NCI-H82 treated with DMSO at 0.1 percent for 48 hours (cell line): Measurements from ENCODE around the gene CEP152.
"Not testable (repeated sequence)": the region's sequence is repeated elsewhere in the genome, so short reads cannot be mapped to it uniquely, and the experiment has no call there.

Experiments used
- DNase-seq: peaks from one replicate; lab custom pipeline; 2025; ENCODE audit not compliant: unreplicated experiment; lab: John Stamatoyannopoulos, UW

The CEP152 gene, protein sequence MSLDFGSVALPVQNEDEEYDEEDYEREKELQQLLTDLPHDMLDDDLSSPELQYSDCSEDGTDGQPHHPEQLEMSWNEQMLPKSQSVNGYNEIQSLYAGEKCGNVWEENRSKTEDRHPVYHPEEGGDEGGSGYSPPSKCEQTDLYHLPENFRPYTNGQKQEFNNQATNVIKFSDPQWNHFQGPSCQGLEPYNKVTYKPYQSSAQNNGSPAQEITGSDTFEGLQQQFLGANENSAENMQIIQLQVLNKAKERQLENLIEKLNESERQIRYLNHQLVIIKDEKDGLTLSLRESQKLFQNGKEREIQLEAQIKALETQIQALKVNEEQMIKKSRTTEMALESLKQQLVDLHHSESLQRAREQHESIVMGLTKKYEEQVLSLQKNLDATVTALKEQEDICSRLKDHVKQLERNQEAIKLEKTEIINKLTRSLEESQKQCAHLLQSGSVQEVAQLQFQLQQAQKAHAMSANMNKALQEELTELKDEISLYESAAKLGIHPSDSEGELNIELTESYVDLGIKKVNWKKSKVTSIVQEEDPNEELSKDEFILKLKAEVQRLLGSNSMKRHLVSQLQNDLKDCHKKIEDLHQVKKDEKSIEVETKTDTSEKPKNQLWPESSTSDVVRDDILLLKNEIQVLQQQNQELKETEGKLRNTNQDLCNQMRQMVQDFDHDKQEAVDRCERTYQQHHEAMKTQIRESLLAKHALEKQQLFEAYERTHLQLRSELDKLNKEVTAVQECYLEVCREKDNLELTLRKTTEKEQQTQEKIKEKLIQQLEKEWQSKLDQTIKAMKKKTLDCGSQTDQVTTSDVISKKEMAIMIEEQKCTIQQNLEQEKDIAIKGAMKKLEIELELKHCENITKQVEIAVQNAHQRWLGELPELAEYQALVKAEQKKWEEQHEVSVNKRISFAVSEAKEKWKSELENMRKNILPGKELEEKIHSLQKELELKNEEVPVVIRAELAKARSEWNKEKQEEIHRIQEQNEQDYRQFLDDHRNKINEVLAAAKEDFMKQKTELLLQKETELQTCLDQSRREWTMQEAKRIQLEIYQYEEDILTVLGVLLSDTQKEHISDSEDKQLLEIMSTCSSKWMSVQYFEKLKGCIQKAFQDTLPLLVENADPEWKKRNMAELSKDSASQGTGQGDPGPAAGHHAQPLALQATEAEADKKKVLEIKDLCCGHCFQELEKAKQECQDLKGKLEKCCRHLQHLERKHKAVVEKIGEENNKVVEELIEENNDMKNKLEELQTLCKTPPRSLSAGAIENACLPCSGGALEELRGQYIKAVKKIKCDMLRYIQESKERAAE (N-terminal part only)

DNA sequence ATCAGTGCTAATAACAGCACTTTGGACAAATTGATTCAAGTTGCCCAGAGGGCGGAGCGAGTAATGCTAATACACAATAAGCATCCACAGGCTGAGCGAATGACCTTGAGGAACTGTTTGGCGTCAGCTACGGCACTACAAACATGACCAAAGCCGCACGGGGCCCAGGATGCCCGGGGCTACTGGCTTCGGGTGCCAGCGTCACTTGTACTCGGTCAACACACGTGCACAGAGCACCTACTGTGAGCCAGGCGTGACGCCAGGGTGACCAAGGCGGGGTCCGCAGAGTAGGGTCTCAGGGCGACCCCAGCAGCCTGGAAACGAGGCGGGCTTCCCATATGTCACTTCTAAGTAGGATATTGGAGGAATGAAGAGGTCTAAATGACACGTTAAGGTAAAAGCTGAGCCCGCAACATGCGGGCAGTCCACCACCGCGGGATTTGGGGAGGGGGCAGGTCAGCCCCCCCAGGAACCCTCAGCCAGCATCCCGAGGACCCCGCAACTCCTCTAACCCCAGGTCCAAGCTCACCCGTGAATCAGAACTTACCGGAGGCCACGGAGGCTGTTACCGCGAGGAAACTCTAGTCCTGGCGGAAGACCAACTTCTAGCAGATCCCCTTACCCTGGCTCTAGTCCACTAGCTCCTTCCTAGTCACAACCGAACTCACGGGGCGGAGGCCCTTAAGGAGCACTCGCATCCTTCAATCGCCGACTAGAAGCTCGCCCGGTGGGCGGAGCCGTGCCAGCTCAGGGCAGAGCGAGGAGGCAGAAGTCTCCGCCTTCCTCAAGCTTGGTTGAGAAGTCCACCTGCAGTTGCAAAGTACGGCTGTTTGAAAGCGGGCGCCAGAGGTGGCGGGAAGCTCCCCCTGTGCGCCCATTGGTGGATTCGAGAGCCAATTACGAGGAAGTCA, at the start of gene CEP152:
Gene CEP152, minus strand, starts transcription at position 656 of the 911 bp plus-strand sequence. CDS start 5,420 bp downstream, outside the sequence.
- peak; percentile 98 for DNase-seq

DNA sequence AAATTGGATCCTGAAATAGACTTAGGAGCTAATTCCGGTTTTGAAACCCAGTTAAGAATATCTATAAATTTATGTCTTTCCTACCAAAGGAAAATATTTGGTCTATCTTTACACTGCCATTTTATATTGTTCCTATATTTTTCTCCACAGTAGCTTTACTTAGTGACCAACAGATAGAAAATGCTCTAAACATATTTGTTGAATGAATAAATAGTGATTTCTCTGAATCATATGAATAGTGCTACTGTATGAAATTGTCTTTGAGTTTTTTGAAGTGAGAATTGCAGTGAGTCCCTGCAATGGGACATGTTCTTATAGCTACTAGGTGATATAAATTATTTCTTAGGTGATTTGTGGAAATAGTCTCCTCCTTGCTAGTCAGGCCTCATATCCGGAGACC, 48.6 kb upstream of the CEP152 start:
- DNase-seq, result no peak

DNA sequence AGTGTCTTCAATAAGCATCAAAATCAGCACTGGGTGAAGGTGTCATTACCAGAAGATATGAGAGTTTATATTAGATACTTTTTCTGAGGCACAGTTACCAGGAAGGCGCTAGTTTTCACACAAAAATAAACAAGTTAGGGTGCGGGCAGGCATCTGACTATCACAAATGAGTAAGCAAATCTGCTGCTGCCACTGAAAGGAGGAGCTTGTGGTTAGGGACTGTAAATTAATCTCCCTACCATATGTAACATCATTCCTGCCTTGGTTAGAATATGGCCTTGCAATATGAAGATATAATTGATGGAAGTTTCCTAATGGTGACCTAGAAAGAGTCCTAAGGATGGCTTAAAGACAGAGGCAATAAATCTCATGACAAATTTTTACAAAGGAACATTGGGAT, 47.5 kb upstream of the CEP152 start:
- DNase-seq, result peak; percentile 42

DNA sequence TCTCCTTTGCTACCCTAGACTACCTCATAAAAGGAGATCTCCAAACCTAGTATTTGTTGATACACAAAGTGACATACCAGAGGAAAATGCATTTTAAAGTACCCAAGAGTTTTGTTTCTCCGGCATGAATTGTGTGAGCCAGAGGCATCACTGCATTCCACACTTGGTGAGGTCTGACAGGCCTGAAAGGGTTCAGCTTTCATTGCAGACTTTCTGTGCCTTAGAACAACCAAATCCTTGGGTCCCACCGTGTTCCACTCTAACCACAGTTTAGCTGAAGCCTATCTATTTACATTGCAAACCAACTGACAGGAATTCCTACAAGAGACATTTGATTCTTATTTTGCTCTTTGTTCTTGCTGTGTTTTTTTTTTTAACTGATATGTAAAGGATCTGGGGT, 46.1 kb upstream of the CEP152 start:
- no peak for DNase-seq

DNA sequence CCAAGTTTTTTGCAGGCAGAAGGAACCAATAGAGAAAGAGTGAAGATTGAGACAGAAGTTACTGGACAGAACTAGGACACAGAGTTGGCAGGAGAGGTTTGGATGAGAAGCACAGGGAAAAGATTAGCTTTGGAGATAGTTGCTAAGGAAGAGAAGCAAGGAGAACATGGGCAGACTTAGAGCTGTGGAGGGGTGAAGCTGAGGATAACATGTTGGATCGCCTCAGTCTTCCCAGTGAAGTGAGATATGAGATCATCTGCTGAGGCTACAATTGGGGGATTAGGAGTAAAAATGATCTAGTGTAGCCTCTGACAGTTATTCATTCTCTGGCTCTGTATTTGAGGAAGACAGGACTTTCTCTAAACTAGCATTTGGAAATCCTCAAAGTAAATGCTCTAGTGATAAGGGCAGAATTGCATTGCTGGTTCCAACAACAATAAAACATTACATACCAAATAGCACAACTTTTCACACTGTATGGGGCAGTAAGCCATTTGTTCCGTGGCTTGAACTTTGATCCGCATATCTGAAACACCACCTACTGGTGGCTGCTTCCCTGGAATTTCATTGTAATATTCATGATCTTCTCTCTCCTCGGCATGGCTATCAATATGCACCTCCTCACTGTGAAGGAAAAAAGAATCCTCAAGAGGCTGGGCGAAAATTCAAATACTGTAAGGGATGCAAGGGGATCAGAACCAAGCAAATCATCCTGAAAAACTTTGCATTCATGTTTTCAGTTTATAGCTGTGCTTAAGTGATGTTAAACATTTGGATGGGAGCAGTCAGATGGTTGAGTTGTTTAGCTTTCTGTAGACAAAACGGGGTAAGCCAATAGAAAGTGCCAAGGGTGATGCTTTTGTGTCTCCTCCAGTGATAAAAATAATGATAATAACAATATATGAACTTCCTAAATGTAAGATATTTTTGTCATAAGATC, 44.9 kb upstream of the CEP152 start:
- DNase-seq, result no peak

DNA sequence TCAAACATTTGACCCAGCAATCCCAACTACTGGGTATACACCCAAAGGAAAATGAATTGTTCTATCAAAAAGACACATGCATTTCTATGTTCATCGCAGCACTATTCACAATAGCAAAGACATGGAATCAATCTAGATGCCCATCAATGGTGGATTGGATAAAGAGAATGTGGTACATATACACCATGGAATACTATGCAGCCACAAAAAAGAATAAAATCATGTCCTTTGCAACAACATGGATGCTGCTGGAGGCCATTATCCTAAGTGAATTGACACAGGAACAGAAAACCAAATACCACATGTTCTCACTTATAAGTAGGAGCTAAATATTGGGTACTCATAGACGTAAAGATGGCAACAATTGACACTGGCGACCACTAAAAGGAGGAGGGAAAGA, 43.6 kb upstream of the CEP152 start:
- DNase-seq, result not testable (repeated sequence)

DNA sequence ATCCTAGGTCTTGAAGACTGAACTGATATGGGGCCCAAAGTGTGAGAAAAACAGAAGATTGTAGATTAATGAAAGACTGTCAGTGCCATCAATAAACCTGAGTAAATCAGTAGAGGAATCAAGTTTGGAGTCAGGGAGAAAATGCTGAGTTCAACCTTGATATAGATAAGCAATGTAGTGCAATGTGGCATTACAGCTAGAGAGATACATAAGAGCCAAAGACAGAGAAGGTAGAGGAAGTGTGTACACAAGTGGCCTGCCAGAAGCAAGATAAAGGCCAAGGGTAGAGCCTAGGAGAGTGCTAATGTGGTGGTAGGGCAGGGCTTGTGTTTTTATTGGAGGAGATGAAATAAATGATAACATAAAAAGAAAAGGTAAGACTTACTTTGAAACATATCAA, 41.1 kb upstream of the CEP152 start:
- no peak for DNase-seq

DNA sequence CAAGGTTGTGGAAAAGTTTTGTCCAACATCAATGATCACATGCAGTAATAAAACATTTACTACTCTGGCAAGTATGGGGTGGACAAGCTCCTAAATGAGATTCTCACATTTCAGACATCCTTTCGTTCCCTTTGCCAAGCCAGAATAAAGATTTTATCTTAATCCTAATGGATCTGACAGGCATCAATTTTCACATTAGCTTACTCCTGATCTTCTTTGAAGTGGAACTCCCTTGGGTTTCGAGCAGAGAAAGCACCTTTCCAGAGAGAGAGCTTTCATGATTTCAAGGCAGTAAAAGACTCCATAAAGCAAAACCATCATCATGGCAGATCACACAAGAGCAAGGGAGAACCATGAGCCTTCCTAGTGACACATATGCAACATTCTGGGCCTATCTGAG, 39.8 kb upstream of the CEP152 start:
- DNase-seq, result peak; percentile 62

DNA sequence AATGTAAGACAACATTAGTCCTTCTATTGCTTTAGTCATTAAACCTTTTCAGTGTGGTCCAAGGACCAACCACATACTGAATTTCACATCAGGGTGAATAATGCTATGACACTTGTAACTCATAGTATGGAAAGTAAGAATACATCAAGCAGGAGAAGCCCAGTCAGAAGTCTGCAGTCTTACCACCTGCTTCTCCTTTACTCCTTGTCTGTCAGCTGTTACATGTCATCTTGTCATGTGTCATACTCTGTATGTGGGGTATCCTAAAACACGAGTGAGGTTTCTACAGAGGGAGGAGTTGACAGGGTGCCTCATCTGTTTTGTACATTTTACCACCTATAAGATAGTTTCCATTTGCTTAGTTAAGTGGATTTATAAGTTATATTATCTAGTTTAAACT, 34.3 kb upstream of the CEP152 start:
- DNase-seq, result peak; percentile 60

DNA sequence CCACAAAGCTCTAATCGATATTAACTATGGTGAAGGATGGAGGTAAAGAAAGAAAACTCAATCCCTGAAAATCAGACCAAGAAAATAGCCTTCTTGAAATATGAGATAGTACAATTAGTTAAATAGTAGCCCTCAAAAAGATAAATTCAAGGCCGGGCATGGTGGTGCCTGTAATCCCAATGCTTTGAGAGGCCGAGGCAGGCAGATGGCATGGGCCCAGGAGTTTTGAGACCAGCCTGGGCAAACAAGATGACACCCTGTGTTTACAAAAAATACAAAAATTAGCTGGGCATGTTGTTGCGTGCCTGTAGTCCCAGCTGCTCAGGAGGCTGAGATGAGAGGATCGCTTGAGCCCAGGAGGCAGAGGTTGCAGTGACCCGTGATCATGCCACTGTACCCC, 31.6 kb upstream of the CEP152 start:
- DNase-seq, result no peak

DNA sequence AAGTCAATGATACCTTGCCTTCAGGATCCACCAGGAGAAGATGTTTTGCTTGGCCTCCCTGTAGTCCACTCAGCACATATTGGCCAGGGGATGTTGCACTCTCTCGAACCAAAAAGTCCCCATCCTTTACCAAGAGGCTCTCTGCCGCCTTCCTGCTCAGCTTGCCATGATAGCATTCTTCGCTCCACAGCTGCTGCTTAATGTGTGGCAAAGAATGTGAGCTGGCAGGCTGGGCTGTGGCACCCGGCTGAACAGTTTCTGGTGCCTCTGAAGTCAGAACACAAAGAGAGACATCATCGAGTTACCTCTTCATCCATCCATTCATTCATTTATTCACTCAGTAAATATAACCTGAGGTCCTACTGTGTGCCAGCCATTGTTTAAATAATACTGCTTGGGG, 23.9 kb upstream of the CEP152 start:
- no peak for DNase-seq

DNA sequence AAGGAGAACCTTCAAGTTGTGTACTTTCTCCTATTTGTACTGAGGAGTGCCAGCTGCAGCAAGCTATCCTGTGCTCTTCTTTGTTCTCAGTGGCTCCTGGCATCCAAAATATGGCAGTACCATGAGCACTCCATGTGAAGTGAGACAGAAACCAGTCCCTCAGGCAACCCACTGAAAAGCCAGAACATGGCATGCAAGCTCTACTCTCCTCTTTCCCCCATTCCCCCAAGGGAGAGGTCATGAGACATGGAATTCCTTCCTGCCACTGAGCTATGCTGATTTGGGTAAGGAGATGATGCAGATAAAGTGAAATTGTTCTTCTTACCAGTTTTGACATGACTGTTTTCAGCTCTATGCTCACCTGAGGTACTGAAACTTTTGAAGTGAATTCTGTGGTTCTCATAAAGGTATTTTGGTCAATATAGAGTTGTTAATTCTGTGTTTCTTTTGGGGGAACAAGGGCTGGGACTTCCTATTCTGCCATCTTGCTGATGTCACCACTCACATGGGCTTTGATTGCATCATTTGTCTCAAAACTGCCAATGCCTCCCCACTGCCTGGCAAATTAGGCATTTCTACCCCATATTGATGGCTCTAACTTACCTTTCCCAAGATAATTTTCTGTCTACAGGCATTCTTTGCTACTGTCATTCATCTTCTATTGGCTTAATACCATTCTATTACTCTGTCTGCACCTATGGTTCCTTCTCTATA, 22.8 kb upstream of the CEP152 start:
- DNase-seq, result no peak

DNA sequence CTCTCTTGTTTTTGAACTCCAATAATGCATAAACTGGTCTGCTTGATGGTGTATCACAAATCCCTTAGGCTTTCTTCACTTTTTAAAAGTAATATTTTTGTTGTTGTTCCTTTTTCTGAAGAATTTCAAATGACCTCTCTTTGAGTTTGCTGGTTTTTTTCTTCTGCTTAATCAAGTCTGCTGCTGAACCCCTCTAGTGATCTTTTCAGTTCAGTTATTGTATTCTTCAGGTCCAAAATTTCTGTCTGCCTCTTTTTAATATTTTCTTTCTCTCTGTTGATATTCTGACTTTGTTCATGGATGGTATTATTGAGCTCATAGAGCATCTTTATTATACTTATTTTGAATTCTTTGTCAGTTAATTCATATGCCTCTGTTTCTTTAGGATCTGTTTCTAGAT, 21.8 kb upstream of the CEP152 start:
- DNase-seq, result no peak

DNA sequence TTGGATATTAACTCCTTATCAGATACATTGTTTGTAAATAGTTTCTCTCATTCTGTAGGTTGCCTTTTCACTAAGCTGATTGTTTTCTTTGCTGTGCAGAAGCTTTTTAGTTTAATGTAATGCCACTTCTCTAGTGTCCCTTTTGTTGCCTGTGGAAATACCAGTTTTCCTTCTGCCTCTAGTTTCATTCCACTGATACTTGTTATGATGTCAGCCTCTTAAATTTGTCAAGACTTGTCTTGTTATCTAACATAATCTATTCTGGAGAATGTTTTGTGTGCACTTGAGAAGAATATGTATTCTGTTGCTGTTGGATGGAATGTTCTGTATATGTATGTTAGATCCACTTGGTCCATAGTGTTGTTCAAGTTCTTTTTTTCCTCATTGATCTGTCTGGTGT, 18.0 kb upstream of the CEP152 start:
- no peak for DNase-seq

DNA sequence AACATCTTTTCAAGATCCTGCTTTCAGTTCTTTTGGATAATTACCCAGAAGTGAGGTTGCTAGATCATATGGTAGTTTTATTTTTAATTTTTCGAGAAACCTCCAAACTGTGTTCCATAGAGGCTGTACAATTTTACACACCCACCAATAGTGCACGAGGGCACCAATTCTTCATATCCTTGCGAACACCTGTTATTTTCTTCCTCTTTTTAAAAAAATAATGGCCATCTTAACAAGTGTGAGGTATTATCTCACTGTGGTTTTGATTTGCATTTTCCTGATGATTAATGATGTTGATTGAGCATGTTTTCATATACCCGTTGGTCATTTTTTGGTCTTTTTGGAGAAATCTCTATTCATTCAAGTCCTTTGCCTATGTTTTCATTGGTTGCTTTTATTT, 17.6 kb upstream of the CEP152 start:
- DNase-seq, result no peak

DNA sequence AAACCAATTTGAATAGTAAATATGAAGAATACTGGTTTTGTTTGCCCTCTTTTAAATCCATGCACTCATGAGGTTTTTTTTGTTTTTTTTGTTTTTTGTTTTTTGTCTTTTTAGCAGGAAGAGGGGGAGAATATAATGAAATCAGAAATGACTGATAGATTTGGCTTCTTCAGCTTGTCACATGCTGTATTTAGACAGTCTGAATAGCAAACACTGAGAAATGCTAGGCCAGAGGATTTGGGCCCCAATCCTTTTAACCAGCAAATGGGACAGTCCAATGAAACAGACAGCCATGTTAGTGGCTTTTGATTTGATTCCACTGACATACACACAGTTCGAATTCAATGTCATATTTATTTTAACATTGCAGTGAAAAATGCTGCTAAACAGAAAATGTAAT, 14.2 kb upstream of the CEP152 start:
- no peak for DNase-seq

DNA sequence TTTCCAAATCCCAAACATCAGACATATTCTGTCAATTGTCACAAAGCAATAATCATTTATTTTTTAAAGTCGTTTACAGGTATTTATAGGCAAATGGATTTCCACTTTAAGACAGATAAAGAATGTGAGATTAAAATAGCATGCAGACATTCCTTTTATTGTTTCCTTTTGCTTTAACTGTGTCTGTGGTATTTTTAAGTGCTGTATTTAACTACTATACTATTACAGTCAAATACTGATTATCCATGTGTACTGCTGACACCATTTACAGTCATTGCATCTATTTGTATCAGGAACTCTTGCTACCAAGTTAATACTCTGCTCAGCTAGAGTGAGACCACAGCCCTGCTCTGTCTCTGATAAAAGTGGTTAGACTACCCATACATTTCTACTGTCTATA, 12.8 kb upstream of the CEP152 start:
- DNase-seq, result no peak

DNA sequence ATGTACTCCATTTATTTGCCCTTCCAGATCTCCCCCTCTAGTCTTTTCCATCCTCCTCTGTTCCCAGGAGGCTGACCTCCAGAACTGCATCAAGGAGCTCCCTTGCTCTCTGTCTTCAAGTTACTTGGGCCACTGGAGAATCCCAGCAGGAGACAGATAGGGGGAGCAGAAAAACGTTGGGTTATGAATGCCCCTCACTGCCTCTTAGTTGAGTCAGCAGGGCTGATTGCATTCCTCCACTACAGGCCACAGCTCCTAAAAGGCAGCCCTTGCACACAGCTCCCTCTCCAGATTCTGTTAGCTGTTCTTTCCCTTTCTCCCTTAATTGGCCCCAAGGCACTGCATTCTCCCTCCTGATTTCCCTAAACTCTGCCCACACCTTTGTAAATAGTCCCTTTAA, 12.4 kb upstream of the CEP152 start:
- DNase-seq, result no peak

DNA sequence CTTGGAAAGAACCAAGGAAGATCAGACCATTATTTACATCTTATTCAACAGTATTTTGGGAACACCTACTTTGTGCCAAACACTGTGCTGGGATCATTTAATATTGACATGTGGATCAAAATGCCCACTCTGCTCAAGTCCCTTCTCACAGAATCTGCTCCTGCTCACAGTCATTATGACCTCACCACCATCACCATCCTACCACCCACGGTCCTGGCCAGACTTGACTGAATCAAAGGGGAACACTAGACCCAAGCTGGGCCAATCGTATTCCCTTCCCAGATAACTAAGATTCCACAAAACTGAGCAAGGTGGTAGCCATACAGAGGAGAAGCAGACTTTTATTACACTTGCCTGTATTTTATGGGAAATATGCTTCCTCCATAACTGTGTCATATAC, 3.4 kb upstream of the CEP152 start:
- no peak for DNase-seq
